ENCODE measurements around the gene LASP1.

The LASP1 gene

GRCh38 chr17:38891441-38891840 is 21.6 kb downstream of the LASP1 start:
- H3K27ac ChIP-seq (ENCODE audit: low read depth, low read length): no peak overlapping the region
- no peak for TF ChIP-seq EZH2phosphoT487 (IDR thresholded peaks at IDR 0.05; ENCODE audit: borderline replicate concordance, low read length)
- TF ChIP-seq CTCF (IDR thresholded peaks at IDR 0.05; ENCODE audit: low read depth, low read length, poor library complexity, severe bottlenecking): no peak

GRCh38 chr17:38892083-38892482 is 22.2 kb downstream of the LASP1 start:
- Histone ChIP-seq H3F3A (ENCODE audit: control insufficient read depth, insufficient read depth) (0 out of 2 replicates have a peak, but pooled peaks cover 2% of the 10 kb centered on the region), H3K36me3 (ENCODE audit: control insufficient read depth, low read length) (peaks cover 46% of the 10 kb centered on the region), H3K4me1 (ENCODE audit: control insufficient read depth, low read length) (peaks cover 8% of the 10 kb centered on the region), H3K4me2 (ENCODE audit: low read length) (no peak overlapping the region), H3K9me3 (ENCODE audit: control insufficient read depth, insufficient read depth, low read length) (no peaks in the 10 kb centered on the region), H3K4me3 (ENCODE audit: low read length) (no peak overlapping the region), H3K27me3 (ENCODE audit: control insufficient read depth, low read length) (no peaks in the 10 kb centered on the region), H4K20me1 (ENCODE audit: control insufficient read depth, insufficient read depth, low read depth, low read length) (no peaks in the 10 kb centered on the region), H3K79me2 (ENCODE audit: control insufficient read depth, low read length) (peaks cover 4% of the 10 kb centered on the region), H3K27ac (ENCODE audit: low read depth, low read length) (no peak overlapping the region), H3K9me2 (replicated peaks; ENCODE audit: control insufficient read depth, low read length) (no peaks in the 10 kb centered on the region)
- TF ChIP-seq CTCF (IDR thresholded peaks at IDR 0.05; ENCODE audit: low read depth, low read length, poor library complexity, severe bottlenecking) (no peak), EZH2phosphoT487 (IDR thresholded peaks at IDR 0.05; ENCODE audit: borderline replicate concordance, low read length) (no peak)

More at GRCh38 chr17:38891441-38891840, 21.6 kb downstream of the LASP1 start:
- Histone ChIP-seq H3K79me2 (ENCODE audit: control insufficient read depth, low read length) (peaks cover 8% of the 10 kb centered on the region), H3K9me2 (replicated peaks; ENCODE audit: control insufficient read depth, low read length) (no peaks in the 10 kb centered on the region), H3K27me3 (ENCODE audit: control insufficient read depth, low read length) (no peaks in the 10 kb centered on the region), H3K9me3 (ENCODE audit: control insufficient read depth, insufficient read depth, low read length) (no peaks in the 10 kb centered on the region), H3K4me2 (ENCODE audit: low read length) (no peak overlapping the region), H4K20me1 (ENCODE audit: control insufficient read depth, insufficient read depth, low read depth, low read length) (no peaks in the 10 kb centered on the region), H3F3A (ENCODE audit: control insufficient read depth, insufficient read depth) (0 out of 2 replicates have a peak, but pooled peaks cover 2% of the 10 kb centered on the region), H3K36me3 (ENCODE audit: control insufficient read depth, low read length) (peaks cover 45% of the 10 kb centered on the region), H3K4me1 (ENCODE audit: control insufficient read depth, low read length) (peaks cover 5% of the 10 kb centered on the region; the same call in 1 of the 2 replicates), H3K4me3 (ENCODE audit: low read length) (no peak overlapping the region)

- no peak overlapping the region for H3K4me3 ChIP-seq (ENCODE audit: low read length)
- H3K4me1 ChIP-seq (ENCODE audit: control insufficient read depth, low read length): peaks cover 13% of the 10 kb centered on the region
- H3F3A ChIP-seq (ENCODE audit: control insufficient read depth, insufficient read depth): 0 out of 2 replicates have a peak, but pooled peaks cover 2% of the 10 kb centered on the region
- H3K9me3 ChIP-seq (ENCODE audit: control insufficient read depth, insufficient read depth, low read length): no peaks in the 10 kb centered on the region
- TF ChIP-seq CTCF (IDR thresholded peaks at IDR 0.05; ENCODE audit: low read depth, low read length, poor library complexity, severe bottlenecking) (no peak), EZH2phosphoT487 (IDR thresholded peaks at IDR 0.05; ENCODE audit: borderline replicate concordance, low read length) (no peak)
- no peaks in the 10 kb centered on the region for H3K9me2 ChIP-seq (replicated peaks; ENCODE audit: control insufficient read depth, low read length)
- H4K20me1 ChIP-seq (ENCODE audit: control insufficient read depth, insufficient read depth, low read depth, low read length): no peaks in the 10 kb centered on the region
- peaks cover 45% of the 10 kb centered on the region for H3K36me3 ChIP-seq (ENCODE audit: control insufficient read depth, low read length)
- H3K27ac ChIP-seq (ENCODE audit: low read depth, low read length): no peak overlapping the region
- H3K79me2 ChIP-seq (ENCODE audit: control insufficient read depth, low read length): 0 out of 2 replicates have a peak, but pooled peaks cover 2% of the 10 kb centered on the region
- no peaks in the 10 kb centered on the region for H3K27me3 ChIP-seq (ENCODE audit: control insufficient read depth, low read length)
- H3K4me2 ChIP-seq (ENCODE audit: low read length): no peak overlapping the region
Measured at GRCh38 chr17:38892620-38893019, 22.8 kb downstream of the LASP1 start.

Measured in DOHH2 (cell line).